Thyroid gland (tissue), 4 donors: ENCODE results near the gene HCFC1.

Source experiments
- POLR2A ChIP-seq, 2 donors: fragments of 450-650 bp; IDR thresholded peaks; one replicate each; pipeline ENCODE4 v1.6.1; 2017; ENCODE audit warnings: antibody characterized with exemption in 2 of 2, mild to moderate bottlenecking in 2 of 2, moderate library complexity in 1 of 2
- TF ChIP-seq, protein P1 (sequence below), 6 experiments: fragments of 200-600 bp in 3 of 6; fragments of 450-650 bp in 3 of 6; sonication (generic) in 3 of 6; IDR thresholded peaks; one replicate each; pipeline ENCODE4 v1.5.1; 2016 to 2019; ENCODE audit warnings: antibody characterized with exemption in 6 of 6, mild to moderate bottlenecking in 2 of 6, inconsistent platforms in 1 of 6, moderate library complexity in 1 of 6

DNA sequence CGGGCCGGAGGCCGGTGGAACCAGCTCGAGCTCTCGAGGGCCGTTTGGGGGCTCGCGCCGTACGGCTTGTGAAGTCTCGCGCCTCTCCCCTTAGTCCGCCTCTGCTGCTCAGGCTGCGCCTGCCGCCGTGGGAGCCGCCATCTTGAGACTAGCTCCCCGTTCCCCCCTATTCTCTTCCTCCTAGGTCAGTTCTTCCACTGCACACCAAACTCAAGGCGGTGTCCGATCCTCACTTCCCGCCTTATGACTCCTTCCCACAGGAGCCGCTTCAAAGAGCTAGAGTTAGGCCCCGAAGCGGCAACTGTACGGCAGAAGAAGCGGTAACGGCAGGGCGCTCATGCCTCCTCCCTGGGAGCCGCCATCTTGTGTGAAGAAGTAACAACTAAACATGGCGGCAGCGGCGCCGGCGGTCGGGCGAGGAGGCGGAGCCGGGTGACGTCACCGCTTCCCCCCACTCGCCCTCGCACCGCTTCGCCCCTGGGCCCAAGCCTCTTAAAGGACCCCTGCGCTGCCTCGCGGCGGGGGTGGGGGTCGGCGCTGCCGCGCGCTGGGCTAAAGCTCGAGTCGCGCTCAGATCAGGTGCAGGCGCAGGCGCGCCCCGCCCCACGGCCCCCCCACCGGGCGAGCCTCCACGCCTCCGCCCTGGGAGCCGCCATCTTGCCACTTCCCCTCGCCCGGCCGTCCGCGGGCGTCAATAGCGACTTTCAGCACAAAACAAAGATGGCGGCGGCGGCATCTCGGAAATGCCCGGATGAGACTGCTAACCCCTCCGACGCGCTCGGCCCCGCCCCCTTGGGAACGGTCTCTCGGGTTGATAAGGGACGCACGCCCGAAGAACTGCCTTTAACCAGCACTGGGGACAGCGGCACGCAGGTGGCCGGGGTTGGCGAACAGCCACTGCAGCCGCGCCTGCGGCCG is at the start of gene HCFC1:
- TF ChIP-seq POLR2A (IDR thresholded peaks at IDR 0.05) = no peak
- TF ChIP-seq, protein P1, sequence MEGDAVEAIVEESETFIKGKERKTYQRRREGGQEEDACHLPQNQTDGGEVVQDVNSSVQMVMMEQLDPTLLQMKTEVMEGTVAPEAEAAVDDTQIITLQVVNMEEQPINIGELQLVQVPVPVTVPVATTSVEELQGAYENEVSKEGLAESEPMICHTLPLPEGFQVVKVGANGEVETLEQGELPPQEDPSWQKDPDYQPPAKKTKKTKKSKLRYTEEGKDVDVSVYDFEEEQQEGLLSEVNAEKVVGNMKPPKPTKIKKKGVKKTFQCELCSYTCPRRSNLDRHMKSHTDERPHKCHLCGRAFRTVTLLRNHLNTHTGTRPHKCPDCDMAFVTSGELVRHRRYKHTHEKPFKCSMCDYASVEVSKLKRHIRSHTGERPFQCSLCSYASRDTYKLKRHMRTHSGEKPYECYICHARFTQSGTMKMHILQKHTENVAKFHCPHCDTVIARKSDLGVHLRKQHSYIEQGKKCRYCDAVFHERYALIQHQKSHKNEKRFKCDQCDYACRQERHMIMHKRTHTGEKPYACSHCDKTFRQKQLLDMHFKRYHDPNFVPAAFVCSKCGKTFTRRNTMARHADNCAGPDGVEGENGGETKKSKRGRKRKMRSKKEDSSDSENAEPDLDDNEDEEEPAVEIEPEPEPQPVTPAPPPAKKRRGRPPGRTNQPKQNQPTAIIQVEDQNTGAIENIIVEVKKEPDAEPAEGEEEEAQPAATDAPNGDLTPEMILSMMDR (IDR thresholded peaks at IDR 0.05) = peak in 1 of 6 experiments; percentile 14
